RWPE2 (cell line): ENCODE data around the gene ADAMTS6.

Experiments
- ATAC-seq: fragments of 200-7000 bp; cut with Tn5 transposase; 3 replicates; pipeline ENCODE4 v1.9.1; 2021; ENCODE audit warnings: low read depth
- DNase-seq: peaks from one replicate; pipeline ENCODE4 v3.0.0-alpha.2; 2020; ENCODE audit warnings: low spot score
- H3K27ac ChIP-seq: fragments of 450-650 bp; 2 replicates; pipeline ENCODE4 v1.5.1; 2017; ENCODE audit warnings: mild to moderate bottlenecking; ENCODE audit not compliant: poor library complexity, severe bottlenecking
- H3K27me3 ChIP-seq: fragments of 250-450 bp; sonication (Bioruptor Pico); 2 replicates; pipeline ENCODE4 v1.5.1; 2021; ENCODE audit warnings: mild to moderate bottlenecking, moderate library complexity; ENCODE audit not compliant: insufficient read depth, poor library complexity, severe bottlenecking
- H3K36me3 ChIP-seq: fragments of 250-450 bp; sonication (Bioruptor Pico); 2 replicates; pipeline ENCODE4 v1.5.1; 2020; ENCODE audit warnings: low read depth, mild to moderate bottlenecking, moderate library complexity
- H3K4me1 ChIP-seq: fragments of 250-450 bp; sonication (Bioruptor Pico); 2 replicates; pipeline ENCODE4 v1.5.1; 2021; ENCODE audit warnings: mild to moderate bottlenecking, moderate library complexity; ENCODE audit not compliant: insufficient read depth, poor library complexity, severe bottlenecking
- H3K4me3 ChIP-seq: fragments of 250-450 bp; sonication (Bioruptor Pico); 2 replicates; pipeline ENCODE4 v1.5.1; 2021; ENCODE audit warnings: mild to moderate bottlenecking, moderate library complexity; ENCODE audit not compliant: severe bottlenecking
- H3K9me3 ChIP-seq: fragments of 250-450 bp; sonication (Bioruptor Pico); 2 replicates; pipeline ENCODE4 v1.5.1; 2021; ENCODE audit warnings: mild to moderate bottlenecking, moderate library complexity; ENCODE audit not compliant: severe bottlenecking
- TF ChIP-seq, protein P1 (sequence below): fragments of 450-650 bp; IDR thresholded peaks from one replicate; pipeline ENCODE4 v1.5.1; 2017; ENCODE audit warnings: mild to moderate bottlenecking, moderate library complexity; ENCODE audit not compliant: poor library complexity, severe bottlenecking

Gene ADAMTS6

DNA sequence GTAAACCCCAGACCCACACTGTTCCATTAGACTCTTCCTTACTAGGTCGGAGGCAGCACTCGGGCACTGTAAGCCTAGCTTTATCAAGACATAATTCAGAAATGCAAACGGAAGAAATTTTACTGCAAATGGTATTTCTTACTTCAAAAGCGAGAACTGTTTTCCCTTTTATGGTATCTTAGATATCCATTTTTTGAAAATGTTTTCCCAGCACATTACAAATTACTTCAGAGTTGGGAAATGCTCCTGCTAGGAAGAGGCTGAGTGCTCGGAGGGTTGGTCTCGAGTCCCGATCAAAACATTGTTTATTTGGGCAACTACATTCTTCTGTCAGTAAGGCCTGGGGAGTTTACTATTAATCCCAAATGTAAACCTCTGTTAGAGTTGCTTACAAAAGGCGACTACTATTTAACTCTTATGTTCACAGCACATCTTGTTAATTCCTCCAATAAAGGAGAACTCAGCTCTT lies 380.1 kb downstream of the ADAMTS6 start:
- H3K27ac ChIP-seq, result peak overlapping the region; percentile 4
- no peaks in the 10 kb centered on the region for H3K27me3 ChIP-seq
- TF ChIP-seq, protein P1, sequence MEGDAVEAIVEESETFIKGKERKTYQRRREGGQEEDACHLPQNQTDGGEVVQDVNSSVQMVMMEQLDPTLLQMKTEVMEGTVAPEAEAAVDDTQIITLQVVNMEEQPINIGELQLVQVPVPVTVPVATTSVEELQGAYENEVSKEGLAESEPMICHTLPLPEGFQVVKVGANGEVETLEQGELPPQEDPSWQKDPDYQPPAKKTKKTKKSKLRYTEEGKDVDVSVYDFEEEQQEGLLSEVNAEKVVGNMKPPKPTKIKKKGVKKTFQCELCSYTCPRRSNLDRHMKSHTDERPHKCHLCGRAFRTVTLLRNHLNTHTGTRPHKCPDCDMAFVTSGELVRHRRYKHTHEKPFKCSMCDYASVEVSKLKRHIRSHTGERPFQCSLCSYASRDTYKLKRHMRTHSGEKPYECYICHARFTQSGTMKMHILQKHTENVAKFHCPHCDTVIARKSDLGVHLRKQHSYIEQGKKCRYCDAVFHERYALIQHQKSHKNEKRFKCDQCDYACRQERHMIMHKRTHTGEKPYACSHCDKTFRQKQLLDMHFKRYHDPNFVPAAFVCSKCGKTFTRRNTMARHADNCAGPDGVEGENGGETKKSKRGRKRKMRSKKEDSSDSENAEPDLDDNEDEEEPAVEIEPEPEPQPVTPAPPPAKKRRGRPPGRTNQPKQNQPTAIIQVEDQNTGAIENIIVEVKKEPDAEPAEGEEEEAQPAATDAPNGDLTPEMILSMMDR, result no peak
- no peaks in the 10 kb centered on the region for H3K4me1 ChIP-seq
- H3K4me3 ChIP-seq, result no peak overlapping the region
- DNase-seq (no peak), ATAC-seq (no peak)
- H3K9me3 ChIP-seq, result no peaks in the 10 kb centered on the region
- H3K36me3 ChIP-seq, result no peaks in the 10 kb centered on the region

DNA sequence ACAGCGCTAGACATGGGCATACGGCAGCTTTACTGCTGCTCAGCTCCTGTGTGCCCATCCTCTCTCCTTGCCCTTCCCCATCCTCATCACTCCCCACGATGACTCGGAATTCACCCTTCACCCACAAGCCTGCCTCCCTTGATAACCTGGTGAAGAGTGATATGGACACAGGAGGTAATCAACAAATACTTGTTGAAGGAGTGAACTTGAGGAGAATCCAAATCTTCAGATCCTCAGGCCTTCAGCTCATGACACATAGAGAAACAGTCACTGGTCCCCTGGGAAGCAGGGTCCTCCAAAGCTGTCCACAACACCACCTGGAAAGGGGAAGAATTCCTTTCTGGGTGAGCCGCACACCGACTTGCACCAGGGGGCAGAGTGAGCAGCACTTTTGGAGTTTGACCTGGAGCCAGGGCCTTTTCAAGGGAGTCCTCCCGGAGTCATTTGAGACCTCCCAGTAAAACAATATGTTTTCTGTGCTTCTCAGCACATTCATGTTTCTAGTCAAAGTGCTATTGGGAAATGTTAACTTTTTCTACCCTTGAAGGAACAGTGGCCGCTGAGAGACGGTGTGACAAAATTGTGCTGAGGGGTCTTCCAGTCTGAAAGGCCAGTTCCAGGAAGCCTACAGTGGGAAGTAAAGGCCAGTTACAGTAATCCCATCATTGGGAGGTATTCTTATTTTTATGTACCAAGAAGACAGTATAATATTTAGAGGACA lies 380.6 kb downstream of the ADAMTS6 start:
- Histone ChIP-seq H3K9me3 (no peaks in the 10 kb centered on the region), H3K36me3 (no peaks in the 10 kb centered on the region), H3K27me3 (no peaks in the 10 kb centered on the region), H3K4me1 (no peaks in the 10 kb centered on the region), H3K27ac (peak overlapping the region; percentile 4), H3K4me3 (no peak overlapping the region)
- DNase-seq (no peak), ATAC-seq (peak; percentile 70)
- TF ChIP-seq, protein P1, result peak; percentile 83
